GM21825 (cell line): ENCODE measurements around the gene CDKL1.
A peak's percentile ranks its signal among the peaks of the same experiment; 100 is the strongest.
"Not testable (repeated sequence)": the region's sequence is repeated elsewhere in the genome, so short reads cannot be mapped to it uniquely, and the experiment has no call there.

Experiments used
- ATAC-seq: cut with Tn5 transposase; IDR thresholded peaks from one replicate; pipeline ENCODE4 v1.9.1; 2021; ENCODE audit warnings: mild to moderate bottlenecking, moderate library complexity; ENCODE audit not compliant: unreplicated experiment

The CDKL1 gene

GRCh38 chr14:50388256-50388931, 8.3 kb downstream of the CDKL1 start:
- no peak for ATAC-seq

- no peak for ATAC-seq
Observed at GRCh38 chr14:50387548-50387947, 9.1 kb downstream of the CDKL1 start.

DNA sequence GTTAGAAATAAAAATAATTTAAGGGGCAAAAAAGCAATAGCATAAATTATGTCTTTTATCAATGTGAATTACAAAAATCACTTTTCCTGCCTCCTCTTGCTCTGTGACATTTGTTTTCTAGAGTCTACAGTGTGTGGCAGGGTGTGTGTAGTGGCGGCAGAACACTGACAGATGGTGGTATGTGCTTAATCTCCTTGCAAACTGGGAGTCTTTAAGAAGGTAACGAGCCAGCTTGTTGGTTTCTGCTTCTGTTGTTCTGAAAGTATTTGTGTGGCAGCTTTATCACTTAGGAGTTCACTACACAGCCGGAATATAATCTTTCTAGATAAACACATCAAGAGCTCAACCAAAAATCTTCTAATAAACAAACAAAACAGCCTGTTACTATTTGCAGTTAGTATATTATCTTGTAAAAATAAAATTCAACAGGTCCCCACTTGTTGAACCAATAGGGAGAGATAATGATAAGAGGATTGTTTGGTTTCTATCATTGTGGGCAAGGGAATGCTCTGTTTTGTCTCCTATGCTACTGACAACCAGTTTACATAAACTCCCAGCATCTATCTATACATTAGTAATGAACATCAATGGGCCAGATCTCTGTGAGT, 13.0 kb downstream of the CDKL1 start:
- ATAC-seq: no peak

DNA sequence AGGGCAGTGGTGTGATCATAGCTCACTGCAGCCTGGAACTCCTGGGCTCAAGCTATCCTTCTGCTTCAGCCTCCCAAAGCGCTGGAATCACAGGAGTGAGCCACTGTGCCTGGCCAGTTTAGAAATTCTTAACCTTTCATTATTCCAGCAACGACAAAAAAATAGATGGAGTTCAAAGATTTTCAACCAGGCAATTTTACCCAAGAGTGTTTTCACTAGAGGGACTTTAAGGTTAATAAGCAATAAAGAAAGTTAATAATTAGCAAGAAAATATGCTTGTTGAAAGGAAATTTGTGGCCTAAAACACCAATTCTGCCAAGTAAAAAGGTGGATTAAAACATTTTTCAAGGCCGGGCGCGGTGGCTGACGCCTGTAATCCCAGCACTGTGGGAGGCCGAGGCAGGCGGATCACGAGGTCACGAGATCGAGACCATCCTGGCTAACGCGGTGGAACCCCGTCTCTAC, 14.8 kb downstream of the CDKL1 start:
- no peak for ATAC-seq

DNA sequence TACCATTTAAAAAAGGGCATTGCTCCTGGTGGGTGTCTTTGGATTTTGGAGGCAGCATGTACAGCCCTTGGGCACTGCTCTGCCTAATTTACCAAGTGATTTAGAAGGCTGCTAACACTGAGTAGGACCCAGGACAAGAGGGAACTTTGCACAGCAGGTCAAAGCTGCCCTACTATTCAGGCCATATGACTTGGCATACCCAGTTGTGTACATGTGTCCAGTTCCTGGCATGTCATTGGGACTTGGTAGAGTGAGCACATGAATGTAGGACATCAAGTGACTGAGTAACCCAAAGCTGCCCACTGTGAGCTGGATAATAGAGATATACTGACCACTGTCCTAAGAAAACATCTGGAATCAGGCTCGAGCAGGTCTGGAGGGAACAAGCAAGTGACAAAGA, 15.7 kb downstream of the CDKL1 start:
- ATAC-seq: no peak

DNA sequence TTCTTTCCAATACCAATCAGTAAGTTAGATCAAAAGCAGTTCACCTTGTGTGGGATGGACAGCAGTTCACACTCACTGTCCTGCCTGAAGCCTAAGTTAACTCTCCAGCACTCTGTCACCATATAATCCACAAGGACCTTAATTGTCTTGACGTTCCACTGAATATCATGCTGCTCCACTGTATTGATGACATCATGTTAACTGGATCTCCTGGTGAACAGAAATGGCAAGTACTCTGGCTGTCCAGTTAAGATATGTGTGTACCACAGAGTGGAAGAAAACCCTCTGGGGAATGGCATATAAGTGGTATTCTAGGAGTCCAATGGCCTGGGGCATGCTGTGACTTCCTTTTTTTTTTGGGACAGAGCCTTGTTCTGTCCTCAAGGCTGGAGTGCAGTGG, 16.2 kb downstream of the CDKL1 start:
- no peak for ATAC-seq

GRCh38 chr14:50379563-50379962, 17.1 kb downstream of the CDKL1 start:
- no peak for ATAC-seq

- no peak for ATAC-seq
Observed at GRCh38 chr14:50377550-50378085, 19.1 kb downstream of the CDKL1 start.

- no peak for ATAC-seq
Observed at GRCh38 chr14:50375760-50376159, 20.9 kb downstream of the CDKL1 start.

- ATAC-seq: no peak
Observed at GRCh38 chr14:50373959-50374358, 22.7 kb downstream of the CDKL1 start.

- ATAC-seq: no peak
Observed at GRCh38 chr14:50371546-50371945, 25.1 kb downstream of the CDKL1 start.

DNA sequence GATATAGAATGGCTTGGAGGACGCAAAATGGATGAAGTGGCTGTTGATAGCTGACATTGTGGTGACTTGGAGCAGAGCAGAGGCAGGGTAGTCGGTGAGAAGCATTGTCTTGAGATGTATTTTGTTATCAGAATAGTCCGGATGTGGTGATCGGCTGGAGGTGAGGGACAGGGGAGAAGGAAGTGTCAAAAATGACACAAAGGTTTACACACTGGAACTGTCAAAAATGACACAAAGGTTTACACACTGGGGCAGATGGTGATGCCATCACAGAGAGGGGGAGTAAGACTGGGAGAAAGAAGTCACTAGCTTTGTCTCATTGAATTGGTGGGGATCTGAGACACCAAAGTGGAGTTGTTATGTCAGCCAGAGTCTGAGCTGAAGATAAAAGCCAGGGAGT, 30.1 kb downstream of the CDKL1 start:
- no peak for ATAC-seq

GRCh38 chr14:50366115-50366514, 30.6 kb downstream of the CDKL1 start:
- no peak for ATAC-seq

DNA sequence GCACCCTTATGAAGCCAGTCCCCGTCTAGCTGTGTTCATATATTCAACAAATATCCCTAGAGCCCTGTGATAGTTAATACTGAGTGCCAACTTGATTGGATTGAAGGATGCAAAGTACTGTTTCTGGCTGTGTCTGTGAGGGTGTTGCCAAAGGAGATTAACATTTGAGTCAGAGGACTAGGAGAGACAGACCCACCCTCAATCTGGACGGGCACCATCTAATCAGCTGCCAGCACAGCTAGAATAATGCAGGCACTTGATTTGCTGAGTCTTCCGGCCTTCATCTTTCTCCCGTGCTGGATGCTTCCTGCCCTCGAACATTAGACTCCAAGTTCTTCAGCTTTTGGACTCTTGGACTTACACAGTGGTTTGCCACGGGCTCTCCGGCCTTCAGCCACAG, 31.1 kb downstream of the CDKL1 start:
- ATAC-seq: not testable (repeated sequence)

GRCh38 chr14:50364792-50365191, 31.9 kb downstream of the CDKL1 start:
- no peak for ATAC-seq

GRCh38 chr14:50363714-50364111, 33.0 kb downstream of the CDKL1 start:
- peak; percentile 94 for ATAC-seq

GRCh38 chr14:50362764-50363713, 33.6 kb downstream of the CDKL1 start:
- peak; percentile 22 for ATAC-seq

DNA sequence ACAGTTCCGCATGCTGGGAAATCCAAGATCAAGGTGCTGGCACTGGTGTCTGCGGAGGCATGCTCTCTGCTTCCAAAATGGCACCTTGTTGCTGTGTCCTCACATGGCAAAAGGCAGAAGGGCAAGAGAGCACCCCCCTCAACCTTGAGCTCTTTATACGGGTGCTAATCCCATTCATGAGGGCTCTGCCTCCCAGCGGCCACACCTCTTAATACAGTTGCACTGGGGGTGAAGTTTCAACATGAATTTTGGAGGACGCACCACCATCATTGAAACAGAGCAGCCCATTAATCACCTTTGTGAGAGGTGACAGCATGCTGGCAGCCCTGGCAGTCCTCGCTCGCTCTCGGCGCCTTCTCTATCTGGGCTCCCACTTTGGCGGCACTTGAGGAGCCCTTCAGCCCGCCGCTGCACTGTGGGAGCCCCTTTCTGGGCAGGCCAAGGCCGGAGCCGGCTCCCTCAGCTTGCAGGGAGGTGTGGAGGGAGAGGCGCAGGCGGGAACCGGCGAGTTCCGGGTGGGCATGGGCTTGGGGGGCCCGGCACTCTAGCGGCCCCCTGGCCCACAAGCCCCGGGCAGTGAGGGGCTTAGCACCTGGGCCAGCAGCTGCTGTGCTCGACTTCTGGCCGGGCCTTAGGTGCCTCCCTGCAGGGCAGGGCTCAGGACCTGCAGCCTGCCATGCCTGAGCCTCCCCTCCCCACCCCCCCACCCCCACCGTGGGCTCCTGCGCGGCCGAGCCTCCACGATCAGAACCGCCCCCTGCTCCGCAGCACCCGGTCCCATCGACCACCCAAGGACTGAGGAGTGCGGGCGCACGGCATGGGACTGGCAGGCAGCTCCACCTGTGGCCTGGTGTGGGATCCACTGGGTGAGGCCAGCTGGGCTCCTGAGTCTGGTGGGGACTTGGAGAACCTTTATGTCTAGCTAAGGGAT, 34.9 kb downstream of the CDKL1 start:
- not testable (repeated sequence) for ATAC-seq

DNA sequence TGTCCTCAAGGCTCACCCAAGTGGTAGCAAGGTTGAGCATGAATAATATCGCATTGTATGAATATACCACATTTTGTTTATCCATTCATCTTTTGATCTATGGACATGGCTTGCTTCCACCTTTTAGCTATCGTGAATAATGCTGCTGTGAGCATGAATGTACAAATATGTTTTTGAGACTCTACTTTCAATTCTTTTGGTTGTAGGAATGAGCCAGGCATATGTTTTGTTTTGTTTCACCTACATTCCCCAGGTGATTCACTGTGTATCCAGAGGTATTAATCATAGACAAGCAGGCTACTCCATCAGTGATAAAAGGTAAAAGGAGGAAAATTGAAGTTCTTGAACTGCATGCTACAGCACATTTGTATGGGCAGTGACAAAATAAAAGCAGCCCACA, 35.8 kb downstream of the CDKL1 start:
- no peak for ATAC-seq

DNA sequence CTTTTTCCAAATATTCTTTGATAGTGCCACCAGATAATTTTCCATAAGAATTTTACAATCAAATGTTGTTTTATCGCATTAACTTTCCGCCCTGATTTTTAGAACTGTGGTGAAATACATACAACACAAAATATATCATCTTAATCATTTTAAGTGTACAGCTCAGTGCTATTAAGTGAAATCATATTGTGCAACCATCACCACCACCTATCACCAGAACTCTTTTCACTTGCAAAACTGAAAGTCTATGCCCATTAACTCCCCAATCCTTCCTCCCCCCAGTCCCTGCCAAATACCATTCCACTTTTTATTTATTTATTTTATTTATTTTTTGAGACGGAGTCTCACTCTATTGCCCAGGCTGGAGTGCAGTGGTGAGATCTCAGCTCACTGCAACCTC, 36.6 kb downstream of the CDKL1 start:
- no peak for ATAC-seq
